Lower leg skin (tissue), 3 donors: Measurements from ENCODE around the gene TIPARP.

Experiments used
- POLR2A ChIP-seq, 2 donors: fragments of 450-650 bp; IDR thresholded peaks; one replicate each; pipeline ENCODE4 v1.6.1; 2016 to 2017; ENCODE audit warnings: antibody characterized with exemption in 2 of 2, mild to moderate bottlenecking in 1 of 2, moderate library complexity in 1 of 2
- TF ChIP-seq, protein P1 (sequence below), 3 donors: fragments of 450-650 bp; IDR thresholded peaks; one replicate each; pipeline ENCODE4 v1.5.1; 2016; ENCODE audit warnings: antibody characterized with exemption in 3 of 3, mild to moderate bottlenecking in 3 of 3, moderate library complexity in 2 of 3

DNA sequence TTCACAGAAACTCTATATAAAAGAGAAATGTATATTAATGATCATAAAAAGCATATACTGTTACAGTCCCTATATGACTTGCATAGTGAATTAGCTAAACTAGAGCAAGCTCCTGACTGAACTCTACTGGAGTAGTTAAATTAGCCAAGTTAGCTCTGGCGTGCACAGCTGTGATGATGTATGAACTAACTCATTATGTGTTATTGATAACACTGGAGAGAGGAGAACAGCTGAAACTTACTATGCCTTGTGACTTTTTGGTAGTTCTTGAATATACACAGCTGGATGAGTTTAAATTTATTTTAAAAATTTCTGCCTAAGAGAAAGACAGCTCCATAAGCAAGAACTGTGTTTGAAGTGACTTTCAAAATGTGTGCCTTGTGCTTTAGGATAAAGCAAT is 8.1 kb downstream of the TIPARP start:
- TF ChIP-seq, protein P1, sequence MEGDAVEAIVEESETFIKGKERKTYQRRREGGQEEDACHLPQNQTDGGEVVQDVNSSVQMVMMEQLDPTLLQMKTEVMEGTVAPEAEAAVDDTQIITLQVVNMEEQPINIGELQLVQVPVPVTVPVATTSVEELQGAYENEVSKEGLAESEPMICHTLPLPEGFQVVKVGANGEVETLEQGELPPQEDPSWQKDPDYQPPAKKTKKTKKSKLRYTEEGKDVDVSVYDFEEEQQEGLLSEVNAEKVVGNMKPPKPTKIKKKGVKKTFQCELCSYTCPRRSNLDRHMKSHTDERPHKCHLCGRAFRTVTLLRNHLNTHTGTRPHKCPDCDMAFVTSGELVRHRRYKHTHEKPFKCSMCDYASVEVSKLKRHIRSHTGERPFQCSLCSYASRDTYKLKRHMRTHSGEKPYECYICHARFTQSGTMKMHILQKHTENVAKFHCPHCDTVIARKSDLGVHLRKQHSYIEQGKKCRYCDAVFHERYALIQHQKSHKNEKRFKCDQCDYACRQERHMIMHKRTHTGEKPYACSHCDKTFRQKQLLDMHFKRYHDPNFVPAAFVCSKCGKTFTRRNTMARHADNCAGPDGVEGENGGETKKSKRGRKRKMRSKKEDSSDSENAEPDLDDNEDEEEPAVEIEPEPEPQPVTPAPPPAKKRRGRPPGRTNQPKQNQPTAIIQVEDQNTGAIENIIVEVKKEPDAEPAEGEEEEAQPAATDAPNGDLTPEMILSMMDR (IDR thresholded peaks at IDR 0.05): no peak
- no peak for TF ChIP-seq POLR2A (IDR thresholded peaks at IDR 0.05)
